Heart left ventricle (tissue), 16 donors: ENCODE data around the gene ZNF736. TPM values are rescaled to one million over a fixed set of nuclear protein-coding genes. Genes with fewer than 3 reads are reported as not detected.
"Not testable (repeated sequence)": the region's sequence is repeated elsewhere in the genome, so short reads cannot be mapped to it uniquely, and the experiment has no call there.

Experiments
- ATAC-seq, 4 donors: fragments of 200-7000 bp; cut with Tn5 transposase; one replicate each; pipeline ENCODE4 v1.9.1; 2020 to 2022; ENCODE audit warnings: moderate library complexity in 4 of 4, mild to moderate bottlenecking in 3 of 4, moderate number of reproducible peaks in 1 of 4
- DNase-seq, 5 donors: peaks; one replicate each; pipeline ENCODE4 v3.0.0-alpha.2; 2020
- H3K27ac ChIP-seq, 12 donors: fragments of 200-600 bp; sonication (generic) in 4 of 12; one replicate each; pipeline versions ENCODE4 v1.5.0 to v1.8.0; 2016 to 2022; ENCODE audit warnings: mild to moderate bottlenecking in 2 of 12
- H3K27me3 ChIP-seq, 9 donors: fragments of 200-600 bp; sonication (generic) in 2 of 9; one replicate each; pipeline versions ENCODE4 v1.5.1 to v1.8.0; 2016 to 2022; ENCODE audit warnings: mild to moderate bottlenecking in 3 of 9
- H3K36me3 ChIP-seq, 9 donors: fragments of 200-600 bp; sonication (generic) in 2 of 9; one replicate each; pipeline versions ENCODE4 v1.5.0 to v1.8.0; 2018 to 2022; ENCODE audit warnings: mild to moderate bottlenecking in 2 of 9
- H3K4me1 ChIP-seq, 12 donors: fragments of 200-600 bp; sonication (generic) in 4 of 12; one replicate each; pipeline versions ENCODE4 v1.5.0 to v1.8.0; 2016 to 2022; ENCODE audit warnings: mild to moderate bottlenecking in 3 of 12
- H3K4me3 ChIP-seq, 12 donors: fragments of 200-600 bp; sonication (generic) in 4 of 12; one replicate each; pipeline versions ENCODE4 v1.5.0 to v1.8.0; 2017 to 2022; ENCODE audit warnings: mild to moderate bottlenecking in 9 of 12, moderate library complexity in 4 of 12
- H3K9me3 ChIP-seq, 12 donors: fragments of 200-600 bp; sonication (generic) in 4 of 12; one replicate each; pipeline versions ENCODE4 v1.5.0 to v1.8.0; 2016 to 2022; ENCODE audit warnings: mild to moderate bottlenecking in 1 of 12
- CTCF ChIP-seq, 12 donors: fragments of 200-600 bp; sonication (generic) in 4 of 12; IDR thresholded peaks; one replicate each; pipeline versions ENCODE4 v1.5.0 to v1.8.0; 2018 to 2022; ENCODE audit warnings: antibody characterized with exemption in 12 of 12, mild to moderate bottlenecking in 5 of 12
- POLR2A ChIP-seq, 2 donors: fragments of 450-650 bp; IDR thresholded peaks; one replicate each; pipeline ENCODE4 v1.6.1; 2017; ENCODE audit warnings: antibody characterized with exemption in 2 of 2, mild to moderate bottlenecking in 2 of 2, moderate library complexity in 2 of 2
- WGBS, 4 donors: extraction: QIAGEN DNeasy Blood & Tissue Kit in 2 of 4; methylation state at CpG; one replicate each; pipeline versions ENCODE4 v1.1.5 to v1.1.7; 2013 to 2018; 5-methylcytosine and 5-hydroxymethylcytosine counted together
- intact Hi-C, 10 donors: fragments of 100-400 bp; cut with DNase I; formaldehyde crosslinking; loops; one replicate each; pipeline versions ENCODE4 v1.11.1 to v1.14.2; 2022
- polyA plus RNA-seq, 2 donors: library from polyadenylated mRNA; stranded (reverse); fragments of 200-250 nt; gene quantifications; one replicate each; pipeline ENCODE4 v1.2.3, GENCODE V29; 2013
- total RNA-seq, 9 donors: library from RNA; depleted of rRNA in 2 of 9; stranded (reverse); fragments of >200 nt in 2 of 9; fragmentation: NEBNext Ultra II Directional in 3 of 9; extraction: Animal tissue kit (Norgen Biotek cat#: 25700) in 3 of 9; gene quantifications; one replicate each; pipeline versions ENCODE4 v1.1.0 to v1.2.4, GENCODE V29; 2016 to 2023
- donor health status: ischemic (EF 13 %, LVEDD 7.1; RV severe dilation, severe dysfunction).
- donor health status: healthy with polysubstance abuse.
- donor health status: DM: no; HTN: yes; CAD: no.
- donor health status: DM: no; HTN: no; CAD: no.
- donor health status: ischemic (EF 25% LVEDD 6.9; RV normal size, moderate dysfunction).
- donor health status: ischemic (EF 25% LVEDD 5.7; RV mildly dilated, moderate dysfunction).
- donor health status: healthy.
- donor health status: DM: yes; HTN: yes; CAD: no.
- donor health status: ischemic (EF 35%, LVEDD 5.7; RV mildly dilated, moderate dysfunction).
- donor health status: nonischemic (EF 11% LVEDD 7.7; RV severe dilation, severe dysfunction).
- donor health status: DM: yes; HTN: yes; CAD: no.
- donor health status: PGD.
- donor health status: ischemic (EF 29% LVEDD 5.4; RV normal size, mild dysfunction).
- donor health status: nonischemic (EF 23%, LVEDD 6.1; RV moderate dilation, normal function).

Gene ZNF736
- total and polyA plus RNA-seq, 11 donors = 1.4 to 9.0 (median 3.9) TPM

GRCh38 chr7:64320547-64321513, 7.1 kb downstream of the ZNF736 start:
- ATAC-seq = peak in 3 of 4 donors; percentile 67 to 75 (median 67)
- Histone ChIP-seq H3K27me3 (no peaks in the 10 kb centered on the region), H3K4me1 (peaks cover 0 to 3% (median 0%) of the 10 kb centered on the region in 12 donors), H3K9me3 (peaks cover 0 to 33% (median 0%) of the 10 kb centered on the region in 12 donors), H3K4me3 (no peak overlapping the region), H3K36me3 (no peaks in the 10 kb centered on the region), H3K27ac (no peak overlapping the region)
- WGBS, 4 donors = 93 to 94% (median 93%) methylated on average over 3 of the region's 3 CpGs
- DNase-seq = no peak
- TF ChIP-seq POLR2A (IDR thresholded peaks at IDR 0.05) = no peak
- peak in 6 of 12 donors; percentile 10 to 41 (median 24) for TF ChIP-seq CTCF (IDR thresholded peaks at IDR 0.05)
- intact Hi-C loops = loop anchor here in 3 of 10 donors (2.0 to 10.0 kb wide), 3 partner anchors 251 to 304 kb away; no protein-coding TSS in a partner anchor

- not testable (repeated sequence) for H3K27ac ChIP-seq, H3K27me3 ChIP-seq, H3K36me3 ChIP-seq, ATAC-seq, DNase-seq, H3K4me1 ChIP-seq, H3K4me3 ChIP-seq
- H3K9me3 ChIP-seq = peaks cover 0 to 54% (median 4%) of the 10 kb centered on the region in 12 donors
- 94 to 97% (median 97%) methylated on average over 3 of the region's 3 CpGs for WGBS, 4 donors
- intact Hi-C loops = loop anchor here in 2 of 10 donors (5.0 to 10.0 kb wide), 2 partner anchors 248 to 301 kb away; no protein-coding TSS in a partner anchor
Measured at GRCh38 chr7:64324166-64324565, 10.4 kb downstream of the ZNF736 start.

GRCh38 chr7:64348713-64349210, 35.0 kb downstream of the ZNF736 start:
- H3K4me1 ChIP-seq, intact Hi-C loops, H3K4me3 ChIP-seq, H3K27me3 ChIP-seq, DNase-seq, ATAC-seq, H3K27ac ChIP-seq: not testable (repeated sequence)
- H3K36me3 ChIP-seq = peaks cover 0 to 73% (median 5%) of the 10 kb centered on the region in 9 donors
- WGBS, 4 donors = 95 to 99% (median 98%) methylated on average over 3 of the region's 3 CpGs
- peaks cover 10 to 100% (median 96%) of the 10 kb centered on the region in 12 donors for H3K9me3 ChIP-seq

GRCh38 chr7:64359543-64359942, 45.8 kb downstream of the ZNF736 start:
- Histone ChIP-seq H3K9me3 (peaks cover 0 to 99% (median 42%) of the 10 kb centered on the region in 12 donors), H3K27me3 (no peaks in the 10 kb centered on the region), H3K4me3 (no peak overlapping the region), H3K27ac (no peak overlapping the region), H3K4me1 (no peaks in the 10 kb centered on the region), H3K36me3 (peaks cover 0 to 10% (median 0%) of the 10 kb centered on the region in 9 donors)
- 91 to 98% (median 96%) methylated on average over 2 of the region's 2 CpGs for WGBS, 4 donors
- intact Hi-C loops = no loop called here
- TF ChIP-seq POLR2A (IDR thresholded peaks at IDR 0.05) = no peak
- TF ChIP-seq CTCF (IDR thresholded peaks at IDR 0.05) = no peak
- ATAC-seq = no peak
- DNase-seq = no peak

GRCh38 chr7:64371116-64371515, 57.4 kb downstream of the ZNF736 start:
- H3K4me1 ChIP-seq = no peaks in the 10 kb centered on the region
- 83 to 94% (median 91%) methylated on average over 2 of the region's 2 CpGs for WGBS, 4 donors
- no peak overlapping the region for H3K27ac ChIP-seq
- DNase-seq (no peak), ATAC-seq (no peak)
- H3K27me3 ChIP-seq = no peaks in the 10 kb centered on the region
- intact Hi-C loops = no loop called here
- TF ChIP-seq POLR2A (IDR thresholded peaks at IDR 0.05) (no peak), CTCF (IDR thresholded peaks at IDR 0.05) (no peak)
- H3K9me3 ChIP-seq = peaks cover 0 to 51% (median 10%) of the 10 kb centered on the region in 12 donors
- H3K4me3 ChIP-seq = no peak overlapping the region
- H3K36me3 ChIP-seq = no peaks in the 10 kb centered on the region
